ENCODE results near the gene LFNG.

The LFNG gene

DNA sequence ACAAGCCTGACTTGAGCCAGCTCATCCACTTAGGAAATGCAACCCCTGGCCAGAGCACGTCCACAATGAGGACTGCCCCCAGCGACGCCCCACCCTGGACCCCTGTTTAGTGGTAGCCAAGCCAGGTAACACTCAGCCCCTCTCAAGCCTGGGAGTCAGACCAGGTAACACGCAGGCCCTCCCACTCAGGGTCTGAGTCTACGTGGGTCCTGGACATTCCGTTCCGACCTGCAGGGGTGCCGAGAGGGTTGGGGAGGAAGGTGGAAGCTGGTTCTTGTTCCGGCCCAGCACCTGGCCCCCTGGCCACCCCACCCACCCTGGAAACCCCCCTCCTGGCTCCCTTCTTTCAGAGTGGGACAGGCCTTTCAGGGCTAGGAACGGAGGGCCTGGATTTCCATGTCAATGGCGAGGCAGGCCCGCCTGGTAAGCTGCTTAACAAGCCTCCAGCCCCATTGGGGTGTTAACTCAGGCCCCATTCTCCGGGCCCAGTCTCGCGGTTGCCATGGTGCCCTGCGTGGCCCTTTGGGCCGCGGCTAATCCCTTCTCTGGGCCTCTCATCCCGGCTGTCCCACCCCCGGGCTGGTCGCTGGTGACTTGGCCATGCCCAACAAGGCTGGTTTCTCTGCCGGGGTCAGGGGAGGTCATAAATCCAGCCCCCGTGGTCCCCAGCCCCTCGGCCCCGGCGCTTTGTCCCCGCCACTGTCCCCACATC, 19.7 kb upstream of the LFNG start:
- in situ Hi-C loops (cut with HindIII; ENCODE audit: low sequenced_read_pairs): loop anchor here (25.0 kb wide), 1 partner anchor 112 kb away; no protein-coding TSS in a partner anchor

DNA sequence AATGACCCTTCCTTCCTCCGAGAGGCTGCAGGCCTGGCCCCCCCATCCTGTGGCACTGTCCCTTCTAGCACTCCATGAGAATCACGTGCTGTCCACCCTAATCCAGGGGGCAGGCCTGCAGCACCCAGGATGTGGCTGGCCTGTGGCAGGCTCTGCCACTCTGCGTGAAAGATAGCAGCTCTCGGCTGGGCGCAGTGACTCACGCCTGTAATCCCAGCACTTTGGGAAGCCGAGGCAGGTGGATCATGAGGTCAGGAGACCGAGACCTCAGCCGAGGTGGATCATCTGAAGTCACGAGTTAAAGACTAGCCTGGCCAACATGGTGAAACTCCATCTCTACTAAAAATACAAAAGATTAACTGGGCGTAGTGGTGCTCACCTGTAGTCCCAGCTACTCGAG, 18.9 kb upstream of the LFNG start:
- in situ Hi-C loops (cut with HindIII; ENCODE audit: low sequenced_read_pairs): no loop called here

DNA sequence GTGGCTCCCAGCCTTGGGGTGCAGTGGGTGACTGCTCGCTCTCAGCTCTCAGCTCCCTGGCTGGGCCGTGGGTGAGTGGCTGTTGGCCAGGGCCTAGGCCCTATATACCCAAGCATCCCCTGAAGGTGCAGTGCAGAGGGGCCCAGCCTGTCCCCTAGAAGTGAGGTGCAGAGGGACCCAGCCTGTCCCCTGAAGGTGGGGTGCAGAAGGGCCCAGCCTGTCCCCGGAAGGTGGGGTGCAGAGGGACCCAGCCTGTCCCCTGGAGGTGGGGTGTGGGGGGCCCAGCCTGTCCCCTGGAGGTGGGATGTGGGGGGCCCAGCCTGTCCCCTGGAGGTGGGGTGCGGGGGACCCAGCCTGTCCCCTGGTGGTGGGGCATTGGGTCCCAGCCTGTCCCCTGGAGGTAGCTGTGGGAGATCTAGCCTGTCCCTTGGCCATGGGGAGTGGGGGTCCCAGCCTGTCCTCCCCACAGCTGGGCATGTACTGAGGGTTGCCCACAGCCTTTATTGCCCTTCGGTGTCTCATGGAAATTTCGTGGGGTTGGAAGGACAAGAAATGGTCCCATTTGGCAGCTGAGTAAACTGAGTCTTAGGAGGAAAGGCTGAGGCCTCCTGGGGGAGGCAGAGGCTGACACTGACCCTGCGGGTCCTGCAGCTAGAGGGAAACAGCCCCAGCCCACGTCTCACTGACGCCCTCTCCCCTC, 17.5 kb upstream of the LFNG start:
- in situ Hi-C loops (cut with HindIII; ENCODE audit: low sequenced_read_pairs): no loop called here

DNA sequence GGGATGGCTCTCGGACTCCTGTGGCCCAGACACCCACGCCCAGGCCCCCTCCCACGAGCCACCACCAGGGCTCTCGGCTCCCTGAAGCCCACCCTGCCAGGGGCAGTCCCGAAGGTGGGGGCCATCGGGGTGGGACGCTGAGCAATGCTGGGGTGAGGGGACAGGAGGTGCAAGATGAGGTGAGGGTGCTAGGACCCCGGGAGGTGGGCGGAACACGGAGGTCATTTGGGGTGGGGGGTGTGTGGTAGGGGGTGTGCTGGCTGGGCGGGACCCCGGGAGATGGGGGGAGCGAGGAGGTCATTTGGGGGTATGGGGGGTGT, 17.0 kb upstream of the LFNG start:
- in situ Hi-C loops (cut with HindIII; ENCODE audit: low sequenced_read_pairs): no loop called here

DNA sequence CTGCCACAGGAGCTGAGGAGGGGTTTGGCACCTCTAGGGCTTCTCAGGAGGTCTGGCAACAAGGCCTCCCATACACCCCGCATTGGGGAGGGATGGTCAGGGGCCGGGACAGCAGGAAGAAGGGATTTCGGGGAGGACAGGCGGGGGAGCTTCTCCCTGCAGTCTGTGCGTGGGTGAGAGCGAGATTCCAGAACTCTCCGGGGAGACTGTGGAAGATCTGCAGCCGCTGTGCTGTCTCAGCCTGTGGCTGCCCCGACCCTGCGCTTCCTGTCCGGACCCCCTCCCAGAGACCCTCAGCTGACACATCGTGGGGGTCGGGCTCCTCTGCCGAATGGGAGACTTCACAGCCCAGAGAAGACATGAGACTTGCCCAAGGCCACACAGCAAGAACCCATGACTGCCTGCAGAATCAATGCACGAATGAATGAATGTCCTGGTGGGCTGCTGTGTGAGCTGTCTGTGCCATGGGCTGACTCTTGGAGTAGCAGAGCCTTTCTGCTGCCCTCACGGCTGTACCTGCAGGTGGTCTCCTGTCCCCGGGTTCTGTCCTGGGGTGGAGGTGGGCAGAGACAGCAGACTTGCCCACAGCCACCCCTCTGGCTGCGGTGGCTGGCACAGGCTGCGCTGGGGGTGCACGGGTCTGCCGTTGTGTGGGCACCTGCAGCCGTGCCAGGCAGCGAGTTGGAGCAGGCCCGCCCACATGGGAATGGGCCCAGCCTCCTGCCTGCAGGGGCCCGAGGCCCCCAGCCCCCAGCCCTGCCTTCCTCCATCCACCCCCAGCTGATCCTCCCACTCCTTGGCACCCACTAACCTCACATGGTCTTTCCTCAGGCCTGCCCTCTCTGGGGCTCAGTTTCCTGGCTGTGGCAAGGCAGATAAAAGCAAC, 16.3 kb upstream of the LFNG start:
- in situ Hi-C loops (cut with HindIII; ENCODE audit: low sequenced_read_pairs): no loop called here

DNA sequence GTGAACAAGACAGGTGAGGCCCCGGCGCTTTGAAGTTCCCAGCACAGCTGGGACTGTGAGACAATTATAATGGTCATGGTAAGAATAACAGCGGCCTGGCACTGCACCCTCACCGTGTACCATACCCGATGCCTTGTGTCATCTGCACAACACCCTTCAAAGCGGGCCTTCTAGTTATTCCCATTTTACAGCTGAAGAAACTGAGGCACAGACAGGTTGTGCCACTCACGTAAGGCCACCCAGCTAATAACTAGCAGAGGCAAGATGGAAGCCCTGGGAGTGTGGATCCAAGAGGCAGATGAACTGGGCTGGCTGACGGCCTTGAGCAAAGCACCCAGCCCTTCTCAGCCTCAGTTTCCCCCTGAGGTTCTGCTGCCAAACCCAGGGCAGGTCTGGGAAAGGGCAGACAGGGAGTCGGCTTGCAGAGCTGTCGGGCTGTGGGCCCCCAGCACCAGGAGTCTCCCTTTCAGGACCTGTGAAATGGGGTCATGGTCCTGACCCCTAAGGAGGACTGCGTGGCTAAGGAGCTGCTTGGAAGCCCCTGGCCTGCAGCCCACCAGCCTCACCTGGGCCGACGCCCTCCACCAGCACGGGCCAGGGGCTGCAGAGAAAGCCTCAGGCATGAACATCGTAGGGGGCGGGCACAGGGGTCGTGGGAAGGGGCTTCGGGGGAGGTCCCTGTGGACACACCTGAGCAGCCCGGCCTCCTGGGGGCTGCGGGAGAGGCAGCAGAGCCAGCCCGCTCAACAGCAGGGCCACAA, 15.3 kb upstream of the LFNG start:
- in situ Hi-C loops (cut with HindIII; ENCODE audit: low sequenced_read_pairs): no loop called here

DNA sequence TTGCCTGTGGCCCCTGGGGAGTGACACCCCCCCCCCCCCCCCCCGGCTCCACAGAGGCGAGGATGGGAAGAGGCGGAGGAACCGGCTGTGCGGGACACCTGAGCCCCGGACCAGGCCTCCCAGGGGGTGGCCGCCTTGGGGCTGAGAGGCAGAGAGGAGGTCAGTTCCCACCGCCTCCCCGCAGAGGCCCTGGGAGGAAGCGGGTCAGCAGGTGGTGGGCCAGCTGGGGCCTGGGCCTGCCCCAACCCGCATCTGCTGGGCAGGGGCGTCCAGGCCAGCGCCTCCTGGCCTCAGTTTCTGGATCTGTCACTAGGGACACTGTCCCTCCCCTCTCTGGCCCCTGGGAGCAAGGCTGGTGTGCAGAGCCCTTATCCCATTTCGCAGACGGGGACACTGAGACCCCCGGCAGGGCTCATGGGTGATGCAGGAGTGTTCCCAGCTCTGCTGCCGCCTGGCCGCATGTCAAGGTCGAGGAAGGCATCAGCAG, 14.6 kb upstream of the LFNG start:
- in situ Hi-C loops (cut with HindIII; ENCODE audit: low sequenced_read_pairs): no loop called here

DNA sequence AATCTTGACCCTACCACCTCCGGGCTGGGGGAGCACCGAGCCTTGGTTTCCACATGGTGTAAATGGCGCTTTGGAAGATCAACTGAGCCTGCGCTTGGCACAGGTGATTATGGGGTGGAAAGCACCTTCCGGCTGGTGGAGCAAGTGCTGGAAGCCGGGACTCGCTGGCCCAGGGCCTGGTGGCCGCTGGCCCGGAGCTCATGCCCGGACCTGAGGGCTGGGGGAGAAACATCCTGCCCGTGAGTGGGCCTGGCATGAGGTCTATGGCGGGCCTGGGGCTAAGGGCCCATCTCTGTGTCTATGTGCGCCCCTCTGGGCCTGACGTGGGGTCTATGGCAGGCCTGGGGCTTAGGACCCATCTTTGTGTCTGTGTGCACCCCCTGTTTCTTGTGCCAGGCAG, 14.2 kb upstream of the LFNG start:
- in situ Hi-C loops (cut with HindIII; ENCODE audit: low sequenced_read_pairs): no loop called here

DNA sequence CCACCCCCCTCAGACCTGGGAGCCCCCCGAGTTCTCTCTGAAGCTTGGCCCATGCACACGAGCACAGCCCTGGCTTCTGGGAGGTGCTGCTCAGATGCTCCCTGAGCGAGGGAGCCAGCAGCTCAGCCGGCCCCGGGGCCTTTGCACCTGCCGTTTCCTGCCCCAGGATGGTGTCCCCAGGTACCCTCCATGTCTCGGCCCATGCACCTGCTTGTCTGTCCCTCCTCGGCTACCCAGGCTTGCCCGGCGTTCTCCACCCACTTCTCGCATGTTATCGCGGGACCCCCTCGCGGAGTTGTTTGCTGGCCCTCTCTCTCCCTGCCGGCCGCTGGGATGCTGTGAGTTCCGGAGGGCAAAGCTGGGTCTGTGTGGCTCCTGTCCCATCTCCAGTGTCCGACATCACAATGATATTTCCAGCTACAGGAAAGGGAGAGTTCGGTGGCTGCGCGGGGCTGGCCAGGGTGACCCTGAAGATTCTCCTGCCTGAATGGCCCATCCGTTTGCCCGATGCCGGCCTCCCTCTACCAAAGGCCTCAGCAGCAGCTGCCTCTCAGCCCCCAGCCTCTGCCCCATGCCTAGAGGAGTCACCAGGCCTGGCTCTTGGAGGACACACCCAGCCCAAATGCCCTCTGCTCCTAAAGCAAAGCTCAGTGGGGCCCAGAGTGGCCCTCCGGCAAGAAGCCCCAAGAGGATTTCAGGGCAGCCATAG, 12.2 kb upstream of the LFNG start:
- in situ Hi-C loops (cut with HindIII; ENCODE audit: low sequenced_read_pairs): no loop called here

DNA sequence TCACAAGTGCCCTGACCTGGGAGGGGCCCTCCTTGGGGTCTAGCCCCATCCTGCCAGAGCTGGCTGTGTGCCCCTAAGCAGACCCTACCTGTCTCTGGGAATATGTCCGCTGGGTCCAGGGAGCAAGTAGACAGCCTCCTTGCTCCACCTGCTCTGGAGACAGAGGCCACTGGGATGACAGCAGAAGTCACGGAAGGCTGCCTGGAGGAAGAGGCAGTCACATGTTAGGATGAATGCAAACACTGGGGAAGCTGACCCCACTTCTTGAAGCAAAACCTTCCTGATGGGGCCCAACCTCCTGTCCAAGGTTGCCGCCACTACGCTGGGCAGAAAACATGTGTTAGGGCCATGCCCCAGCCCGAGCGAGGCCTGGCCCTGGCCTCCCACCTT, 11.7 kb upstream of the LFNG start:
- in situ Hi-C loops (cut with HindIII; ENCODE audit: low sequenced_read_pairs): no loop called here

DNA sequence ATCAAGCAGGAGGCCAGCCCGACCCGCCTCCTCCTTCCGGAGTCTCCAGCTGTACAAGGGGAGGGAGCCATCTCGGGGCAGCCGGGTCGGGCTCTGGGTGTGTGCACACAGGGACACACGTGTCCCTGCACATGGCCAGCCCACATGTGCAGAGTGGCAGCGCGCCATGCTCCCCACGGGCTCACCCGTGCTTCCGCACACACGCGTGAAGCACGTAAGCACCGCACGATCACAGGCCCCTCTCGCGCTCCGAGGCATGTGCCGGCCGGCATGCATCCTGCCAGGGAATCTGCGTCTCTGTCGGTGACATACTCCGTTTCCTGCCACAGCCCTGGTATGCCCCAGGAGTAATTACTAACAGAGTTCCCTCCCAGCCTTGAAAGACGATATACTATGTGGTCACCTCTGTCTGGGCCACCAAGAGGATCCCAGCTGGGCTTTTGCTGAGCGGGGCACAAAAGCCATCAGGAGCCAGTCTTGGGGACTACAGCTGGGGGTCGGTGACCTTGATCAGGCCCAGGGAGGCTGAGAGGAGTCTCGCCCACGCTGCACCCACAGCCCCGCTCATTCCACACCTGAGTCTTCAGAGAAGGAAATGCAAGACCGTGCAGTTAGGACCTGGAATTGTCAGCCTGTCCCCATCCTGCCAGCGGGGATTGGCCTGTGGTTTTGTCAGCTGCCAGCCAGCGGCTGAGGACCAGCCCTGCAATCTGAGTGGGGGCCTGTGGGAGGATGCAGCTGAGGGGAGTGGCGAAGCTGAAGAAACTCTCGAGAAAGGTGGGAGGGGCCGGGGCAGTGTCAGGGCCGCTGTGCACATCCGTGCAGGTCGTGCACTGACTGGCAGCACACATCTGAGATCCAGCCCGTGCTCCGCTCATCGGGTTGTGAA, 11.0 kb upstream of the LFNG start:
- in situ Hi-C loops (cut with HindIII; ENCODE audit: low sequenced_read_pairs): no loop called here

DNA sequence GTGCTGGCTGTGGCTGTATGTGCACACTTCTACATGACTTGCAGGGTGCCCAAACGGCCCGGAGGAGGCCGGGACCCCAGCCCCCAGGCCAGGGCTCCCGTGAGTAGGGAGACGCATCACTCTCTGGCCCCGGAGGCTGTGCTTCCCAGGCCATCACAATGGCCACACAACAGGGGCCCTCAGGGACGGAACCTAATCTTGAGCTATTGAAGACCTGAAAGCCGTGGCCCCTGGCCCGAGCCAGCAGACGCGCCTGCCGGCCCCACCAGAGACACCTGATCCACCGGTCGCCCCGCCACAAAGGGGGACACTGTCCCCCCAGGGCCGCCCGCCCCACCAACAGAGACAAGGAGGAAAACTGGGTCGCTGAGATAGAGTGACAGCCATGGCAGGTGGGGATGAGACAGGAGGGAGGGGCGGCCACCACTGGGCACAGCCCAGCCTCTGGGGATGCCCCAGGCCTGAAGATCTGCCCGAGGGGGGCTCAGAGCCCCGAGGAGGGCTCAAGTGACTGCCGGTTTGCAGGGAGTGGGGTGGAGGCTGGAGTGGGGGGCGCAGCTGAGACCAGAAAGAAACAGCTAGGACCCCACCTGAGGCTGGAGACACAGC, 10.2 kb upstream of the LFNG start:
- in situ Hi-C loops (cut with HindIII; ENCODE audit: low sequenced_read_pairs): no loop called here

DNA sequence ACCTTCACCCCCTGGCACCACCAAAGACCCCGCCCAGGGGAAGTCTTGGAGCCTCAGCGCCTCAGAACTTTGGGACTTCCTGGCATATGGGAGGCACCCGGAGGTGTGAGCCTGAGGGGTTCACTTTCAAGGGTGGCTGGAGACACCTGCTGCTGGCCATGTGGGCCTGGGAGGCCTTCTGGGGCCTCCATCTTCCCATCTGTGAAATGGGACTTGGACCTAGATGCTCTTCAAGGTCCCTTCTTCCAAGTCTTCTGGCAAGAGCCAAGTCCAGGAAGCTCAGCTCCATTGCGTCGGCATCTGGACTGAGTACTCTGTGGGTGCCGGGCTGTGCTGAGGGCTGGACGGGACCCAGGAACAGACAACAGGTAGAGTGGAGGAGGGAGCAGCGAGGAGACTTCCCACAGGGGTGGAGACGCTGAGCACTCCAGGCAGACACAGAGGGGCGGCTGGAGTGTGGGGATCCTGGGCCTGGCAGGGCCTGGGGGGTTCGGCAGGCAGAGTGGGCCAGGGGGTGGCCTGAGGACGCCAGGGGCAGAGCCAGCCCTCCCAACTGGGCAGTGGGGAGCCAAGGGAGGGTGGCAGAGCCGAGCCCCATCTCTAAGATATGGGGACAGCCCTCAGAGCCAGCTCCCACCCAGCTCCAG, 9.3 kb upstream of the LFNG start:
- in situ Hi-C loops (cut with HindIII; ENCODE audit: low sequenced_read_pairs): no loop called here

DNA sequence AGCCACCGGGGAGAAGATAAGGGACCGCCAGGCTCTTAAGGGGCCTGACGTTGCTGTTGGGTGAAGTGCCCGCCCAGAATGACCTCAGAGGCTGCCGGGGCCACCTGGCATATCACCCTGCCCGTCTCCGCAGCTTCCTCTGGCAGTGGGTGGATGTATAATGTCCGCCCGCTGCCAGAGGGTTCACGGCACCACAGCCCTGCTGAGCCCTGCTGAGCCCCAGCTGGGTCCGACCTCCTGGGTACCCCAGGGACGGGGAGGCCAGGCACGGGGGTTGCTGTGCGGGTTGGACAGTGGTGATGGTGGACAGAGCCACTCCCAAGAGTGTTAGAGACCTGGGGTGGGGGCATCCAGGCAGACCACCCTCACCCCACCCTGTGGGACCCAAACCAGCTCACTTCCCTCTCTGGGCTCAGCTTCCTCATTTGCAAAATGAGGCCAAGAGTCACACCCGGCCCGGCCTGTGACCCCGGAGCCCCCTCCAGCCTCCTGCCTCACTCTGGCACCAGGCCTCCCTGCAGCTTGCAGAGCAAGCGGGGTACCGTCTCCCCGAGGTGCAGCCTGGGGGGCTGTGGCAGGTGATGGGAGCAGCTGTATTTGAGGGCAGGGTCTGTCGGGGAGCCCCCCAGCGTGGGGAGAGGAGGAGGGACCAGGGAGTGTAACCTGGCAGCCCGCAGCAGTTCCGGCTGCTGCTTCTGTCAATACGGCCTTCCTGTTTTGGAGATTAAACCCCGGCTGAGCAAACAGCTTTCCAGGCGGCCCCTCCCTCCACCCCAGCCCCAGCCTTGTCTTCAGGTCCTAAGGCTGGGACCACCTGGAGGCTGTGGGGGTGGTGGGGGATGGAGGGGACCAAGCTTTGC, 8.4 kb upstream of the LFNG start:
- in situ Hi-C loops (cut with HindIII; ENCODE audit: low sequenced_read_pairs): no loop called here

DNA sequence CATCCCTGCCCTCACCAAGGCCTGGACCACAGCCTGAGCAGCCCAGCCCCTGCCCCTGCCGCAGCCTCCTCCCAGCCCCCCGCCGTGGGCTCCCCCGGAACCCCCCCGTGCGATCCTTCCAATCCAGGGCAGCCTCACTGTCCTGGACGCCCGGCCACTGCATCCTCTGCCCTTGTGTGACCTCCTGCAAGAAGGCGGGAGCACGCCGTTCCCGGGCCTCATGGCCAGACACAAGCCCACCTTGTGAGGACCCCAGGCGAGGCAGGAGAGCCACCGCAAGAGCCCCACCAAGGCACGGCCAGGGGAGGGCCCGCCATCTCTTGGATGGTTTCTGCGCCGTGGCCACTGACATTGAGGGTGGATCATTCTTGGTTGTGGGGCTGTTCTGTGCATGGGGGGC, 7.8 kb upstream of the LFNG start:
- in situ Hi-C loops (cut with HindIII; ENCODE audit: low sequenced_read_pairs): no loop called here

DNA sequence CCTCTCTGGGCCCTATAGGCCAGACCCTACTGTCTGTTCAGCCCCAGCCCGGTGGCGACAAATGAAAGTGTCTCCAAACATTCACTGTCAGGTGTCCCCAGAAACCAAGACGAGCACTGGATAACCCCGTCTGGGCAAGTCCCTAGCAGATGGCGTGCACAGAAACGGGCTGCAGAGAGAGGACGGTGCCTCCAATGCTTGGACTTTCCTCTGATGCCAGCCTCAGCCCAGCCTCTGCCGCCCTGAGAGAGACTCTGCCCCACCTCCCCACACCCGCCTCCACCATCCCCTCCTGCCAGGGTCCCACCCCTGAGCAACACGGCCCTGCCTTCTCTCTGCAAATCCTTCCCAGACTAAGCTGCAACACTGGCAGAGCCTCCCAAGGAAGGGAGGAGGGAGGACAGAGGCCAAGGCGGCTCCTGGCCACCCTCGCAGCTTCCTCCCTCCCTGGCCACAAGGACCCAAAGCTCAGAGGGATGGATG, 7.4 kb upstream of the LFNG start:
- in situ Hi-C loops (cut with HindIII; ENCODE audit: low sequenced_read_pairs): no loop called here

DNA sequence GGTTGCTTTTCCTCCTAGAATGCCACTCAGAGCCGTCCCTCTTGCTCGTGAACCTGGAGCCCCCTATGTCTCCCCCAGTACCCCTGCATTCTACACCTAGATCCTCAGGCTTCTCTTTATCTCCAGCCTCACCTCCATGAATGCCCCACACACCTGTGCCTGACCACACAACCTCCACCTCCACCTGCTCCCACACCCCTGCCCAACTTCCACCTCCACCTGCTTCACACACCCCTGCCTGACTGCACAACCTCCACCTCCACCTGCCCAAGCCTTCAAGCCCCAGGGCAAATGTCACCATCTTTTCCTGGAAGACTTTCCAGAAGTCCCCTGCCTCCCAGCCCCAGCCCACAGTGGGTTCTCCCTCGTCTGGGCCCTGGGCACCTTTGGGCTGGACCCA, 6.9 kb upstream of the LFNG start:
- in situ Hi-C loops (cut with HindIII; ENCODE audit: low sequenced_read_pairs): no loop called here
